GM20431 (cell line): Measurements from ENCODE around the gene TNFSF13.

ENCODE experiments used
- in situ Hi-C: fragments of 300-500 bp; cut with MseI, MboI; formaldehyde crosslinking; loops from one replicate; pipeline ENCODE4 v1.15.0; 2020; ENCODE audit warnings: low sequenced_read_pairs; ENCODE audit not compliant: unreplicated experiment

Gene TNFSF13

DNA sequence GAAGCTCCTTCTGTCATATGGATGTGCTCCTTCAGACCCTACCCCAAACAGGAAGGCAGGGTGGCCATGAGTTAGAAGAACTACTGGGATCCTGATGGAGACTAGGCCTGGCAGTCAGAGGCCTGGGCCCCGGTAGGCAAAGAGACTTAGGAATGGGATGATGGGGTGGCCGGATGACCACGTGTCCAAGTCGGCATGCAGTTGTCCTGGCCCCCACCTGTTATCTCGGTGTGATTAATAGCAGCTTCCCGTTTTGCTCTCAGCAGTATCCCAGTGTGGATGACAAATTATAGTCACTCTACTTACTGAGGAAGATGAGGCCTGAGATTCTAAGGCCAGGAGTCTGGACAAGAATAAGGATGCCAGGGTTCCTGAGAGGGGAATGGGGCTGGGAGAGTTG lies 8.2 kb upstream of the TNFSF13 start:
- in situ Hi-C loops = no loop called here

DNA sequence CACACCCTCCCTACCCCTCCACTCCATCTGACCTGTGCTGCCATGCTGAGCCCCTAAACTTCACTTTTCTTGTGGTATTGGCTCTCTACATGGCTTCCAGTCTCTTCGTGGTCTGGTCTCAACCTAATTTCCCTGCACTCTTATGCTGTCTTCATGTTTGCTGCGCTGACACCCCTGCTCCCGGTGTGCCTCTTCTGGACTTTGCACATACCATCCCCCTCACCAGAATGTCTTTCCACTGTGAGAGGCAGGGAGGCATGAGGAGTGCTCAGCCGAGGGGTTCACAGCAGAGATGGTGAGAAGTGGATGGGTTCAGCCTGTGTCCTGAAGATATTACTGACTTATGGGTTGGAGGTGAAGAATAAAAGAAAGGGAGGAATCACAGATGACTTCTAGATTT lies 7.2 kb upstream of the TNFSF13 start:
- in situ Hi-C loops = no loop called here

DNA sequence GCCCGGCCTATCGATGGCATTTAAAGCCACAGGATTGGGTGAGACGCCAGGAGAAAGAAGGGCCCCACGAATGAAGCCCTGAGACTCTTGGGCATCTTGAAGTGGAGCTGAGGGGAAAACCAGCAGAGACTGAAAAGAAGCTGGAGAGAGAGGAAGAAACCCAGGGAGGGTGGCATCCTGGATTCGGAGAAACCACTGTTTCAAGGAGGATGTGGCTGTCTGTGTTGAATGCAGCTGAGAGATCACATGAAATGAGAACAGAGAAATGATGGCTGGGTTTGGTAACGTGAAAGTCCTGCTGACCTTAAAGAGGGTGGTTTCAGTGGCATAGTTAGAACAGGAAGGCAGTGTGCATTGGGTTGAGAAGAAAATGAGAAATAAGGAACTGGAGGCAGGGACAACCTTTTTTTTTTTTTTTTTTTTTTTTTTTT lies 5.9 kb upstream of the TNFSF13 start:
- in situ Hi-C loops = no loop called here

DNA sequence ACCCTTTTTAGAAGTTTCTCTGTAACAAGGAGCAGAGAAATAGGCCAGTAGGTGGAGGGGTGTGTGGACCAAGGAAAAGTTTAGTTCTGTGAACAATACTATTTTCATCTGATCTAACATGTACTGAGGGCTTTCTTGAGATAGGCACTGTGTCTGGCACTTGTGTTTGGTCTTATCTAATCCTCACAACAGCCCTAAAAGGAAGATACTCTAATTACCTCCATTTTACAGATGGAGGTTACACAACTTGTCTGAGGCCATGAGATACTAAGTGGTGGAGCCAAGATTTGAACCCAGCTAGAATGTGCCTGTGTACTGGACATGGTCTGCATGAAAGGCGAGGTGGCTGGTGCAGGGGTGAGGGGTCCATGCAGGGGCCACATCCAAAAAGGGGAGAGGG lies 5.2 kb upstream of the TNFSF13 start:
- in situ Hi-C loops = no loop called here

DNA sequence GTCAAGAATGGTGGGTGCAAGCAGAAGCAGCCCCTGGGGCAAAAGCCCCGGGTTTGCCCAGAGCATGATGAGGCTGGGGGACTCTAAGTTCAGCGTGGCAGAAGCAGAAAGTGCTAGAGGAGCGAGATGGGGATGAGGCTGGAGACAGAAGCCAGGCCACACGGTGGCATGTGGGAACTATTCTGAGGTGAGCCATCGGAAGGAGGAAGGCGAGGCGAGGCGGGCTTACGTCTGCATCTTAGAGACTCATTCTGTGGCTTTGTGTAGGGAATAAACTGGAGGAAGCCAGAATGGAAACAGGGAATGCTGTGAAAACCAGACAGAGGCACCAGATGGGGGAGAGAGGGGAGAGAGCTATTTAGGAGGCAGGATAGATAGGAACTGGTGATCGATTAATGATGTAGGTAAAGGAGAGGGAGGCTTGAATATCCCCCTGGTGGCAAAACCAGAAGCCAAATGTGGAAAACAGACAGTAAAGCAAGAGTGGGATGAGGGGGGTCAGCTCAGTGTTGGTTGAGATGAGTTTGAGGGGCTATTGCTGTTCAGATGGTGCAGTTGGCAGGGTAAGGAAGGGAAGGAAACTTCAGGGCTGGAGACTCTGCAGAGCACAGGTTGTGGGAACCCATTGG lies 3.1 kb upstream of the TNFSF13 start:
- in situ Hi-C loops = no loop called here

DNA sequence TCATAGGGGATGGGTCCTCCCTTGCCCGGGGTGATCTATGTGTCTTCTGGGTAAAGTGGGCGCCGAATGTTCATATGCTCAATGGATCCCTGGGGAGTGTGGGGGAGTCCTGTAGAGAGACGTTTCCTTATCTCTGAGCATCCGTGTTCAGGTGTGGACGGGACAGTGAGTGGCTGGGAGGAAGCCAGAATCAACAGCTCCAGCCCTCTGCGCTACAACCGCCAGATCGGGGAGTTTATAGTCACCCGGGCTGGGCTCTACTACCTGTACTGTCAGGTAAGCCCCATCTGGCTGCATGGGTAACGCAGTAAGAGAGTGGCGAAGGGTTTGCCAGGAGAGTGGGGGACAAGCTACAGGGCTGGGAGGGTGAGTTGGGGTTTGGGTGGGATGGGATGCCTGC lies 1.9 kb upstream of the TNFSF13 start:
- in situ Hi-C loops = no loop called here

DNA sequence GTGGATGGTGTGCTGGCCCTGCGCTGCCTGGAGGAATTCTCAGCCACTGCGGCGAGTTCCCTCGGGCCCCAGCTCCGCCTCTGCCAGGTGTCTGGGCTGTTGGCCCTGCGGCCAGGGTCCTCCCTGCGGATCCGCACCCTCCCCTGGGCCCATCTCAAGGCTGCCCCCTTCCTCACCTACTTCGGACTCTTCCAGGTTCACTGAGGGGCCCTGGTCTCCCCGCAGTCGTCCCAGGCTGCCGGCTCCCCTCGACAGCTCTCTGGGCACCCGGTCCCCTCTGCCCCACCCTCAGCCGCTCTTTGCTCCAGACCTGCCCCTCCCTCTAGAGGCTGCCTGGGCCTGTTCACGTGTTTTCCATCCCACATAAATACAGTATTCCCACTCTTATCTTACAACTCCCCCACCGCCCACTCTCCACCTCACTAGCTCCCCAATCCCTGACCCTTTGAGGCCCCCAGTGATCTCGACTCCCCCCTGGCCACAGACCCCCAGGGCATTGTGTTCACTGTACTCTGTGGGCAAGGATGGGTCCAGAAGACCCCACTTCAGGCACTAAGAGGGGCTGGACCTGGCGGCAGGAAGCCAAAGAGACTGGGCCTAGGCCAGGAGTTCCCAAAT lies 1.3 kb upstream of the TNFSF13 start:
- in situ Hi-C loops = no loop called here

DNA sequence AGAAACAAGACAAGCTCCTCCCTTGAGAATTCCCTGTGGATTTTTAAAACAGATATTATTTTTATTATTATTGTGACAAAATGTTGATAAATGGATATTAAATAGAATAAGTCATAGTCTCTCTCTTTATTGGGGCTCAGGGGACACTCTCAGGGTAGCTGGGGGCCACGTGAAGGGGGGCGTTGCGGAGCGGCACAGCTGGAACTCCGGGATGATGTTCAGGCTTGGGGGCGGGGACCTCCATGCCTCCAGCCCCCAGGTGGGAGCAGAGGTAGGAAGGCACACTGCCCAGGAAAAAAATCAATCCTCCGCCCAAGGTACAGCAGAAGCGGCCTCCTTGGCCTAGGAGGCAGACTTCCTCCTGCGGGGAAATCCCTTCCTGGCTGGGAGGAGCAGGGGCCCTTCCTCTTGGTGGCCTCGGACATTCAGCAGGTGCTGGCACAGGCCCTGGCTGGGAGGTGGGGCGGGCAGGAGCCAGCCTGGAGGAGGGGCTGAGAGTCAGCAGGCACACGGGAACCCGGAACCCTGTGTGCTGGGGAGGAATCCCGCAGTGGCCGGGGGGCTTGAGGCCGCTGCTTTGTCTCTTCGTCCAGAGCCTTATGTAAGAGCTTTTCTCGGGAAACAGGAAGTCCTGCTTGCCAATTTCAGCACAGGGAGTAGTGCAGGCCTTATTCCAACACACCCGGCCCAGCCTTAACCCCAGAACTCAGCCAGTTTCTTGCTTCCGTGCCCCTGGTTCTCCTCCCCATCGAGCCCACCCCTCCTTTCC lies 591 bp upstream of the TNFSF13 start:
- in situ Hi-C loops = no loop called here

DNA sequence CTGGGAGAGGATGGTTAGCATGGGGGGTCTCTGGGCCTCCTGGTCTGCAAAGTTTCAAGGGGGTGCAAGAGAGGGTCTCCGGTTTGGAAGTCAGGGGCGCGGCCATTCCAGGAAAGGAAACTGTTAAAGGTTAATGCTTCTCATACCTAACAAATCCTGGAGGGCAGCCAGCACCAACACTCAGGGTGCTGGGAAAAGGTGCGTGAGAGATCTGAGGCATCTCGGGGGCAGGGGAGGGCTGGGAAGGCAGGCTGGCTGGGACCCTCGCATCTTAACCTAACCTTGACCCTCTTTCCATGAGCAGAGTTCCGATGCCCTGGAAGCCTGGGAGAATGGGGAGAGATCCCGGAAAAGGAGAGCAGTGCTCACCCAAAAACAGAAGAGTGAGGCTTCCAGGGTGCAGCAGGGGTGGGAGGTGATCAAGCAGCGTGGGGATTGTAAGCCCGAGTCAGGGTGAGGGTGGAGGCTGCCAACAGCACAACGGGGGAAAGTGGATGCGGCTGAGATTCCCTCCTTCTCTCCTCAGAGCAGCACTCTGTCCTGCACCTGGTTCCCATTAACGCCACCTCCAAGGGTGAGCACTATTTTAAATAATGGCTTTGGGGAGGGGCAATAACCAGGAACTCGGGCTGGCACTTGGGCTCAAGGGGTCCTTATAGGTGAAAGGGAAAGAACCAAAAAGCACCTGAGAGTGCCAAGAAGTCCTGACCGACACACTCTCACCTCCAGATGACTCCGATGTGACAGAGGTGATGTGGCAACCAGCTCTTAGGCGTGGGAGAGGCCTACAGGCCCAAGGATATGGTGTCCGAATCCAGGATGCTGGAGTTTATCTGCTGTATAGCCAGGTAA lies 996 bp downstream of the TNFSF13 start:
- in situ Hi-C loops = loop anchor here (10.0 kb wide), 1 partner anchor 45 kb away; no protein-coding TSS in a partner anchor

DNA sequence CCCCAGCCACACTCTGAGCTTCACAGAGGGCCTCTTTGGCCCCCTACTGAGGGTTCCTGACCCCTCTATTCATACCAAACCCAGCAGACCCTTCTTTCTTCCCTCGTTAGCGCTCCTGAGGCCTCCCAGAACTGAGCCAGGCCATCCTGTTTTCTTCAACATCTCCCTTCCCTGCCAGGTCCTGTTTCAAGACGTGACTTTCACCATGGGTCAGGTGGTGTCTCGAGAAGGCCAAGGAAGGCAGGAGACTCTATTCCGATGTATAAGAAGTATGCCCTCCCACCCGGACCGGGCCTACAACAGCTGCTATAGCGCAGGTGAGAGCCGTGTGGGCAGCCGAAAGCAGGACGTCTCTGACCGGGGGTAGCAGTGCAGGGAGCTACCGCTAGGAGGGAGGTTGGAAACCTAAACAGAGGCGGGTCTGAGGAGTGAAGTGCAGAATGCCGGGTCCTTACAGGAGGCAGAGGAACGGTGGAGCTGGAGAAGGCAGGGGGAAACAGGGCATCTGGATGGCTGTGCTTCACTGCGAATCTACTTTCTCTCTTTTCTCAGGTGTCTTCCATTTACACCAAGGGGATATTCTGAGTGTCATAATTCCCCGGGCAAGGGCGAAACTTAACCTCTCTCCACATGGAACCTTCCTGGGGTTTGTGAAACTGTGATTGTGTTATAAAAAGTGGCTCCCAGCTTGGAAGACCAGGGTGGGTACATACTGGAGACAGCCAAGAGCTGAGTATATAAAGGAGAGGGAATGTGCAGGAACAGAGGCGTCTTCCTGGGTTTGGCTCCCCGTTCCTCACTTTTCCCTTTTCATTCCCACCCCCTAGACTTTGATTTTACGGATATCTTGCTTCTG lies 1.9 kb downstream of the TNFSF13 start:
- in situ Hi-C loops = loop anchor here (10.0 kb wide), 1 partner anchor 46 kb away; no protein-coding TSS in a partner anchor

DNA sequence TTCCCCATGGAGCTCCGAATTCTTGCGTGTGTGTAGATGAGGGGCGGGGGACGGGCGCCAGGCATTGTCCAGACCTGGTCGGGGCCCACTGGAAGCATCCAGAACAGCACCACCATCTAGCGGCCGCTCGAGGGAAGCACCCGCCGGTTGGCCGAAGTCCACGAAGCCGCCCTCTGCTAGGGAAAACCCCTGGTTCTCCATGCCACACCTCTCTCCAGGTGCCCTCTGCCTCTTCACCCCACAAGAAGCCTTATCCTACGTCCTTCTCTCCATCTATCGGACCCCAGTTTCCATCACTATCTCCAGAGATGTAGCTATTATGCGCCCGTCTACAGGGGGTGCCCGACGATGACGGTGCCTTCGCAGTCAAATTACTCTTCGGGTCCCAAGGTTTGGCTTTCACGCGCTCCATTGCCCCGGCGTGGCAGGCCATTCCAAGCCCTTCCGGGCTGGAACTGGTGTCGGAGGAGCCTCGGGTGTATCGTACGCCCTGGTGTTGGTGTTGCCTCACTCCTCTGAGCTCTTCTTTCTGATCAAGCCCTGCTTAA lies 2.6 kb downstream of the TNFSF13 start:
- in situ Hi-C loops = loop anchor here (10.0 kb wide), 1 partner anchor 46 kb away; no protein-coding TSS in a partner anchor

DNA sequence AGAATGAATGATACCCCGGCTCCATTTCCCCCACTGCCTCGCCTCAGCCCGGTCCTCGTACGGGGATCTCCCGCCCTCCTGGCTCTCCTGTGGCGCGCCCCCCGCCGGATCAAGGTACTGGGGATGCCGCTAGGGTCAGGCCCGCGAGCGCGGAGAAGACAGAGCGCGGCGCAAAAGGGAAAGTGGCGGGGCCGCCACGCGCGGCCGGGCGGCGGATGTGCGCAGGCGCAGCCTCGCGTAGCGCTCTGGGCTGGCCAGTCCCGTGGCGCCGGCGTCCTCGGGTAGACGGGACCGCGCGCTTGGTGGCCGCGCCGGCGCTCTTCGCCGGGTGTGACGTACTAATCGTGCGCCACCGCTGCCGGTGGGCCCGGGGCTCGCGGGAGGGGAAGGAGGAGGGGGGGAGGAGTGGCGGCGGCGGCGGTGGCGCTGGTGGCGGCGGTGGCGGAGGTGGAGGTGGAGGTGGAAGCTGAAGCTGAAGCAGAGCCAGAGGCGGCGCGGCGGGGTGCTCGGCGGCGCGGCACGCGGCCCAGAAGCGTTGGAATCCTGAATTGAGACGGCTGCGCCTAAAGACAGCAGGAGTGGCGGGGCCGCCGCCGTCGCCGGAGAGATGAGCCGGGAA lies 3.1 kb downstream of the TNFSF13 start, which contains the start of gene SENP3:
TSS of gene SENP3 (plus strand) at position 331 of the 619 bp plus-strand sequence. CDS start 1,158 bp downstream, outside the sequence.
- in situ Hi-C loops = loop anchor here (10.0 kb wide), 1 partner anchor 47 kb away; no protein-coding TSS in a partner anchor

DNA sequence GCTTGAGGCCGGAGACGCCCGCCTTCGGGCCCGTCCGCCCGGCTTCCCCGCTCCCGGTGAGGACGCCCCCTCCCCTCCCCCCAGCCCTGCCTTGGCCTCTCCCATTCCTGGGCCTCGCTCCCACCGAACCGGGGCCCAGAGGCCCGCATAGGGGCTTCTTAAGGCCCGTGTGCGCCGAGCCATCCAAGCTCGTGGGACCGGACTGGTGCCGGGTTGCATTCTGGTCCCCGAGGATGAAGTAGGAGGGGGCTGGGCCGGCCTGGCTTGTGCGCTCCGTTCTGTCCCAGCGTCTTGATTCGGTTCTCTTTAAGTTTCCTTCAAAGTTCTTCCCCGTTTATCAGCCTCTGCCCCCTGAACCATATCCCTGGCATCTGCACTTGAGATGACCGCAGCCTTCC lies 3.7 kb downstream of the TNFSF13 start:
- in situ Hi-C loops = loop anchor here (10.0 kb wide), 1 partner anchor 47 kb away; no protein-coding TSS in a partner anchor

DNA sequence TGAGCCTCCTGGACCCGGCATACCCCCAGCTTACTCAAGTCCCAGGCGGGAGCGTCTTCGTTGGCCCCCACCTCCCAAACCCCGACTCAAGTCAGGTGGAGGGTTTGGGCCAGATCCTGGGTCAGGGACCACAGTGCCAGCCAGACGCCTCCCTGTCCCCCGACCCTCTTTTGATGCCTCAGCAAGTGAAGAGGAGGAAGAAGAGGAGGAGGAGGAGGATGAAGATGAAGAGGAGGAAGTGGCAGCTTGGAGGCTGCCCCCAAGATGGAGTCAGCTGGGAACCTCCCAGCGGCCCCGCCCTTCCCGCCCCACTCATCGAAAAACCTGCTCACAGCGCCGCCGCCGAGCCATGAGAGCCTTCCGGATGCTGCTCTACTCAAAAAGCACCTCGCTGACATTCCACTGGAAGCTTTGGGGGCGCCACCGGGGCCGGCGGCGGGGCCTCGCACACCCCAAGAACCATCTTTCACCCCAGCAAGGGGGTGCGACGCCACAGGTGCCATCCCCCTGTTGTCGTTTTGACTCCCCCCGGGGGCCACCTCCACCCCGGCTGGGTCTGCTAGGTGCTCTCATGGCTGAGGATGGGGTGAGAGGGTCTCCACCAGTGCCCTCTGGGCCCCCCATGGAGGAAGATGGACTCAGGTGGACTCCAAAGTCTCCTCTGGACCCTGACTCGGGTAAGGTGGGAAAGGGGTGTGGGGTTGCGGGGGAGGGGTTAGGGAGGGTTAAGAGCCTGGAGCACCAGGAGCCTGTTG lies 4.7 kb downstream of the TNFSF13 start:
- in situ Hi-C loops = loop anchor here (10.0 kb wide), 1 partner anchor 48 kb away; no protein-coding TSS in a partner anchor

DNA sequence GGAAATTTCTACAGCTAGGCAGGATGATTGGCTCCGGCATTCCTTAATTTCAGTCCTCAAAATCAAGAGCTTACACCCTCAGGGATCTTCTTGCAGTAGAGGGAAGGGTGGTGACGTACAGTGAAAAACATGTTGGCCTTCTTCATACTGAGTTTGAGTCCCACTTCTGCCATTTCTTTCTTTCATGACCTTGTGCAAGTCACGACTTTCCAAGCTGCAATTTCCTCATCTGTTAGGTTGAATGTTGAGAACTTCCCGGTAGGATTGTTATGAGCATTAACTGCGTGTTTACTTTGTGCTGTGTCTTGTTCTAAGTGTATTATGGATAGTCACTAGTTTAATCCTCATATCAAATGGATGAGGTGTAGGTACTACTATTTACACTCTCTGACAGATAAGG lies 11.0 kb downstream of the TNFSF13 start:
- in situ Hi-C loops = loop anchor here (10.0 kb wide), 1 partner anchor 55 kb away; no protein-coding TSS in a partner anchor

DNA sequence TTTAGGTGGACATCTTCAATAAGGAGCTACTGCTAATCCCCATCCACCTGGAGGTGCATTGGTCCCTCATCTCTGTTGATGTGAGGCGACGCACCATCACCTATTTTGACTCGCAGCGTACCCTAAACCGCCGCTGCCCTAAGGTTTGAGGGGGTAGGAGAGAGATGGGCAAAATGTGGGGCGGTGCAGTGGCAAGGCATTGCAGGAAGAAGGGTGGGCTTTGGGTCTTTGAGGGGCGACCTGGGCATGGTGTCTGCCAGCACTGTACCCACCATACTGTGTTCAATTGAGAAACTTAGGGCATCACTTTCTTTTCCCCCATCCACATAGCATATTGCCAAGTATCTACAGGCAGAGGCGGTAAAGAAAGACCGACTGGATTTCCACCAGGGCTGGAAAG lies 11.8 kb downstream of the TNFSF13 start:
- in situ Hi-C loops = no loop called here

DNA sequence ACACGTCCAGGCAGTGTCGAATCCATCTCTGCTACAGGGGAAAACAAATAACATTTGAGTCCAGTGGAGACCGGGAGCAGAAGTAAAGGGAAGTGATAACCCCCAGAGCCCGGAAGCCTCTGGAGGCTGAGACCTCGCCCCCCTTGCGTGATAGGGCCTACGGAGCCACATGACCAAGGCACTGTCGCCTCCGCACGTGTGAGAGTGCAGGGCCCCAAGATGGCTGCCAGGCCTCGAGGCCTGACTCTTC lies 13.7 kb downstream of the TNFSF13 start:
- in situ Hi-C loops = no loop called here
